ENCODE results near the gene POLE.

POLE gene

GRCh38 chr12:132657004-132657727 is 30.0 kb downstream of the POLE start:
- no peak for DNase-seq (ENCODE audit: low read depth)

- DNase-seq (ENCODE audit: low read depth) = no peak
These were observed 33.4 kb downstream of the POLE start for GRCh38 chr12:132653567-132654290.

GRCh38 chr12:132651444-132652100 is 35.6 kb downstream of the POLE start:
- DNase-seq (ENCODE audit: low read depth) = no peak

GRCh38 chr12:132649226-132649945 is 37.8 kb downstream of the POLE start:
- DNase-seq (ENCODE audit: low read depth) = no peak

GRCh38 chr12:132648616-132649225 is 38.4 kb downstream of the POLE start:
- no peak for DNase-seq (ENCODE audit: low read depth)

GRCh38 chr12:132647858-132648257 is 39.3 kb downstream of the POLE start:
- no peak for DNase-seq (ENCODE audit: low read depth)

- DNase-seq (ENCODE audit: low read depth) = no peak
These were observed 40.3 kb downstream of the POLE start for GRCh38 chr12:132646850-132647249.

- no peak for DNase-seq (ENCODE audit: low read depth)
These were observed 44.0 kb downstream of the POLE start for GRCh38 chr12:132642846-132643835.

GRCh38 chr12:132641811-132642650 is 45.1 kb downstream of the POLE start:
- no peak for DNase-seq (ENCODE audit: low read depth)

- DNase-seq (ENCODE audit: low read depth) = no peak
These were observed 46.2 kb downstream of the POLE start for GRCh38 chr12:132640936-132641335.

GRCh38 chr12:132639956-132640520 is 47.1 kb downstream of the POLE start:
- no peak for DNase-seq (ENCODE audit: low read depth)

GRCh38 chr12:132638541-132639408 is 48.4 kb downstream of the POLE start:
- peak; percentile 15 for DNase-seq (ENCODE audit: low read depth)

- DNase-seq (ENCODE audit: low read depth) = no peak
These were observed 49.3 kb downstream of the POLE start for GRCh38 chr12:132637811-132638210.

- no peak for DNase-seq (ENCODE audit: low read depth)
These were observed 51.8 kb downstream of the POLE start for GRCh38 chr12:132635076-132635955.

- no peak for DNase-seq (ENCODE audit: low read depth)
These were observed 52.6 kb downstream of the POLE start for GRCh38 chr12:132634411-132634990.

GRCh38 chr12:132633901-132634300 is 53.2 kb downstream of the POLE start:
- DNase-seq (ENCODE audit: low read depth) = no peak

GRCh38 chr12:132633398-132633797 is 53.7 kb downstream of the POLE start:
- DNase-seq (ENCODE audit: low read depth) = no peak
